DOHH2 (cell line): ENCODE results near the gene NF1.
"Not testable (repeated sequence)": the region's sequence is repeated elsewhere in the genome, so short reads cannot be mapped to it uniquely, and the experiment has no call there.

Experiments used
- H3F3A ChIP-seq: fragments of 200-600 bp; sonication (generic), shearing (Covaris generic); 2 replicates; pipeline ENCODE4 v1.6.0; 2016; ENCODE audit warnings: antibody characterized with exemption, mild to moderate bottlenecking; ENCODE audit not compliant: control insufficient read depth, insufficient read depth
- H3K27ac ChIP-seq: fragments of 200-600 bp; sonication (generic); 2 replicates; pipeline ENCODE4 v1.5.1; 2014; ENCODE audit warnings: low read depth, mild to moderate bottlenecking, low read length, moderate library complexity
- H3K27me3 ChIP-seq: fragments of 200-600 bp; sonication (generic); 2 replicates; pipeline ENCODE4 v1.6.1; 2014; ENCODE audit warnings: mild to moderate bottlenecking, low read length, mixed read lengths; ENCODE audit not compliant: control insufficient read depth
- H3K36me3 ChIP-seq: fragments of 200-600 bp; sonication (generic); 2 replicates; pipeline ENCODE4 v1.6.1; 2014; ENCODE audit warnings: mild to moderate bottlenecking, low read length, moderate library complexity, mixed read lengths; ENCODE audit not compliant: control insufficient read depth
- H3K4me1 ChIP-seq: fragments of 200-600 bp; sonication (generic); 2 replicates; pipeline ENCODE4 v1.6.1; 2014; ENCODE audit warnings: mild to moderate bottlenecking, low read length, mixed read lengths; ENCODE audit not compliant: control insufficient read depth
- H3K4me2 ChIP-seq: fragments of 200-600 bp; sonication (generic); 2 replicates; pipeline ENCODE4 v1.6.0; 2014; ENCODE audit warnings: mild to moderate bottlenecking, low read length, moderate library complexity
- H3K4me3 ChIP-seq: fragments of 200-600 bp; sonication (generic); 2 replicates; pipeline ENCODE4 v1.5.1; 2014; ENCODE audit warnings: mild to moderate bottlenecking, low read length, mixed read lengths
- H3K79me2 ChIP-seq: fragments of 200-600 bp; sonication (generic); 2 replicates; pipeline ENCODE4 v1.6.1; 2014; ENCODE audit warnings: mild to moderate bottlenecking, low read length, mixed read lengths; ENCODE audit not compliant: control insufficient read depth
- H3K9me2 ChIP-seq: fragments of 200-600 bp; sonication (generic); replicated peaks from 2 replicates; pipeline ENCODE4 v1.6.1; 2014; ENCODE audit warnings: mild to moderate bottlenecking, low read length, mixed read lengths; ENCODE audit not compliant: control insufficient read depth
- H3K9me3 ChIP-seq: fragments of 200-600 bp; sonication (generic); 2 replicates; pipeline ENCODE4 v1.6.1; 2014; ENCODE audit warnings: antibody characterized with exemption, low read length, mixed read lengths; ENCODE audit not compliant: control insufficient read depth, insufficient read depth
- H4K20me1 ChIP-seq: fragments of 200-600 bp; sonication (generic); 2 replicates; pipeline ENCODE4 v1.6.0; 2014; ENCODE audit warnings: low read depth, mild to moderate bottlenecking, antibody characterized with exemption, low read length, moderate library complexity; ENCODE audit not compliant: control insufficient read depth, insufficient read depth
- EZH2phosphoT487 ChIP-seq: fragments of 200-600 bp; sonication (generic); IDR thresholded peaks from 2 replicates; pipeline ENCODE4 v1.6.1; 2017; ENCODE audit warnings: borderline replicate concordance, mild to moderate bottlenecking, antibody characterized with exemption, low read length, moderate library complexity, mixed read lengths
- TF ChIP-seq, protein P1 (sequence below): fragments of 200-600 bp; sonication (generic); IDR thresholded peaks from one replicate; pipeline ENCODE4 v1.5.1; 2014; ENCODE audit warnings: antibody characterized with exemption, mild to moderate bottlenecking, low read depth, low read length; ENCODE audit not compliant: poor library complexity, severe bottlenecking

Gene NF1

DNA sequence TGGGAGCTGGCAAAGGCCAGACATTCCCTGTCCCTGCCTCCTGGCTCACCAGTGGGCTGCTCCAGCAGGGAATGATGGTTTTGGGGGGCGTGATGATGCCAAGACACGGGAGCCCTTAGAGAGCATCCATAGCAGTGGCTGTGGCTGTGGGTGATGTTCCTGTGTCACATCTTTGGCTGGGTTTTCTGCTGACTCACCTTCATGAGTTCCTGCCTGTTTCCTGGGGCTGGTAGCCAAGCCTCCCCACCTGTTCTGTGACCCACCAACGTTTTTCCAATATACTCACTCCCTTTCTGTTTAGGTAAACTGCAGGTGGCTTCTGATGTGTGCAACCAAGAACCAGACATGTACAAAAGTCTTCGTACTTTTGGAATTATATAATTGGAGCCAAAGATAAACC is 16.5 kb upstream of the NF1 start:
- no peaks in the 10 kb centered on the region for H4K20me1 ChIP-seq
- TF ChIP-seq, protein P1, sequence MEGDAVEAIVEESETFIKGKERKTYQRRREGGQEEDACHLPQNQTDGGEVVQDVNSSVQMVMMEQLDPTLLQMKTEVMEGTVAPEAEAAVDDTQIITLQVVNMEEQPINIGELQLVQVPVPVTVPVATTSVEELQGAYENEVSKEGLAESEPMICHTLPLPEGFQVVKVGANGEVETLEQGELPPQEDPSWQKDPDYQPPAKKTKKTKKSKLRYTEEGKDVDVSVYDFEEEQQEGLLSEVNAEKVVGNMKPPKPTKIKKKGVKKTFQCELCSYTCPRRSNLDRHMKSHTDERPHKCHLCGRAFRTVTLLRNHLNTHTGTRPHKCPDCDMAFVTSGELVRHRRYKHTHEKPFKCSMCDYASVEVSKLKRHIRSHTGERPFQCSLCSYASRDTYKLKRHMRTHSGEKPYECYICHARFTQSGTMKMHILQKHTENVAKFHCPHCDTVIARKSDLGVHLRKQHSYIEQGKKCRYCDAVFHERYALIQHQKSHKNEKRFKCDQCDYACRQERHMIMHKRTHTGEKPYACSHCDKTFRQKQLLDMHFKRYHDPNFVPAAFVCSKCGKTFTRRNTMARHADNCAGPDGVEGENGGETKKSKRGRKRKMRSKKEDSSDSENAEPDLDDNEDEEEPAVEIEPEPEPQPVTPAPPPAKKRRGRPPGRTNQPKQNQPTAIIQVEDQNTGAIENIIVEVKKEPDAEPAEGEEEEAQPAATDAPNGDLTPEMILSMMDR = no peak
- TF ChIP-seq EZH2phosphoT487 = no peak
- no peak overlapping the region for H3K4me2 ChIP-seq
- H3K9me3 ChIP-seq = no peaks in the 10 kb centered on the region
- no peaks in the 10 kb centered on the region for H3F3A ChIP-seq
- no peaks in the 10 kb centered on the region for H3K9me2 ChIP-seq
- no peaks in the 10 kb centered on the region for H3K79me2 ChIP-seq
- H3K27me3 ChIP-seq = no peaks in the 10 kb centered on the region
- no peak overlapping the region for H3K4me3 ChIP-seq
- H3K36me3 ChIP-seq = no peaks in the 10 kb centered on the region
- H3K27ac ChIP-seq = no peak overlapping the region
- peaks cover 5% of the 10 kb centered on the region; the same call in 1 of the 2 replicates for H3K4me1 ChIP-seq

DNA sequence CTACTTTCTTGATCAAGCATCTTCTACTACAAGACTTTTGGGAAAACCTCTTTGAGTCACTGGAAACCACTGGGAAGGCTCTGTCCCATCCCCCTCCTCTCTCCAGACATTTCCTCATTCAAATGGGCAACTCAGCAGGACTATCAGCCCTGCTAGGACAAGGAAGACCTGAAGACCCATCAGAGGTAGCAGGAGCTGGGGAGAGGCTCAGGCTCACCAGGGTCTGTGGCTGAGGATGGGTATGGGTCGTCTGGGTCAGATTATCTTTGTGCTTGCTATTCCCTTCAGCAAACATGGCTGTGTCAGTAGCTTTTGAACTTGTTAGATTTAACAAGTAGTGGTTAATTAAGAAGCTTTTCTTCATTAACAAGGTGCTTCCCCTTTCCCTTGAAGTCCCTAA is 15.0 kb upstream of the NF1 start:
- Histone ChIP-seq H3K4me1 (peaks cover 5% of the 10 kb centered on the region; the same call in 1 of the 2 replicates), H3K9me3 (no peaks in the 10 kb centered on the region), H4K20me1 (no peaks in the 10 kb centered on the region), H3K4me3 (no peak overlapping the region), H3K27ac (no peak overlapping the region), H3K9me2 (no peaks in the 10 kb centered on the region), H3K79me2 (no peaks in the 10 kb centered on the region), H3K27me3 (no peaks in the 10 kb centered on the region), H3F3A (no peaks in the 10 kb centered on the region), H3K4me2 (no peak overlapping the region), H3K36me3 (no peaks in the 10 kb centered on the region)
- no peak for TF ChIP-seq EZH2phosphoT487
- TF ChIP-seq, protein P1 = no peak

DNA sequence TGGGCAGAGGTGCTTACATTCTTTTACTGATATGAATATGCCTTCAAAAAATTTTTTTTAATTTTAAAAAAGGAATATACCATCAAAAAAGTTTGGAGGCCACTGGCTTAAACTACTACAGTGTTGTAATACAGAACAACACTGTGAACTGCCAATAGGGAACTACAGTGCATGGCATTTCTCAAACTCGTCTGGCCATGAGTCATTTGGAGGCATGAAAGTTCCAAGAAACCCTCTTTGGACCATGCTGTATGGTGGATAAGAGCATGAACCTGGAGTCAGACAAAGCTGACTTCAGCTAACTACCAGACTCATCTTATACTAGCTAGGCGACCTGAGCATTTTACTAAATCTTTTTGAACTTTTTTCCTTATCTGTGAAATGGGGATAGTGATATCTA is 9.2 kb upstream of the NF1 start:
- Histone ChIP-seq H3K4me3 (no peak overlapping the region), H3K9me3 (no peaks in the 10 kb centered on the region), H3K27ac (no peak overlapping the region), H3K79me2 (no peaks in the 10 kb centered on the region), H3K36me3 (no peaks in the 10 kb centered on the region), H3K4me2 (no peak overlapping the region), H3K4me1 (no peaks in the 10 kb centered on the region), H3K27me3 (no peaks in the 10 kb centered on the region), H3K9me2 (no peaks in the 10 kb centered on the region), H4K20me1 (no peaks in the 10 kb centered on the region), H3F3A (no peaks in the 10 kb centered on the region)
- no peak for TF ChIP-seq EZH2phosphoT487
- TF ChIP-seq, protein P1 = no peak

DNA sequence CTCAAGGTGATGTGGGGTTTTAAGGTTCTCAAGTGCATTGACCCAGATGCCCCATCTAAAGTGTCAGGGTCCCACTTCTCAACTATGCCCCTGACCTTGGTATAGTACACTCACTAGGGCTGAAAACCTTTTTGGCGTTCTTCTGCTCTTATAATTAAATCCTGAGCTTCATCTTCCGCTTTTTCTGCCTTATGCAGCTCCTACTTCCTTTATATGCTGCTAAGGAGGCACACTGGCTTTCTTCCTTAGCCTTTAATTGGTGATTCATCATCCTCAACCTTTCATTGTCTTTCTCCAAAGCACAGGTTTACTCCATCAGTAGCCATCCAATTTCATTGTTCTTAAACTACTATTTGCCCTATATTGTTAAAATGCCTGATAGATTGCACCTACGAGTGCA is 5.3 kb upstream of the NF1 start:
- Histone ChIP-seq H3K4me2 (no peak overlapping the region), H3K9me3 (no peaks in the 10 kb centered on the region), H3K27ac (no peak overlapping the region), H3K9me2 (no peaks in the 10 kb centered on the region), H3K79me2 (no peaks in the 10 kb centered on the region), H3K4me3 (no peak overlapping the region), H4K20me1 (no peaks in the 10 kb centered on the region), H3K36me3 (no peaks in the 10 kb centered on the region), H3K27me3 (no peaks in the 10 kb centered on the region), H3F3A (no peaks in the 10 kb centered on the region), H3K4me1 (peaks cover 7% of the 10 kb centered on the region)
- TF ChIP-seq, protein P1 = no peak
- TF ChIP-seq EZH2phosphoT487 = no peak

DNA sequence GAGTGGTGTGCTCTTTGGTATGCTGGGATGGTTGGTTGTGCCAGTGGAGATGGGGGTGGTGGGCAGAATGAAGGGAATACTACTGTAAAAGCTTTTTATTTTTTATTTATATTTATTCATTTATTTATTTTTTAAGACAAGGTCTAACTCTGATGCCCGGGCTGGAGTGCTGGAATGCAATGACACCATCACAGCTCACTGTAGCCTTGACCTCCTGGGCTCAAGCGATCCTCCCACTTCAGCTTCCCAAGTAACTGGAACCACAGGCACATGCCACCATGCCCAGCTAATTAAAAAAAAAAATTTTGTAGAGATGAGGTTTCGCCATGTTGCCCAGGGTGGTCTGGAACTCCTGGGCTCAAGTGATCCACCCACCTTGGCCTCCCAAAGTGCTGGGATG is 4.1 kb upstream of the NF1 start:
- not testable (repeated sequence) for H3K4me3 ChIP-seq, H3K9me3 ChIP-seq, H3K27me3 ChIP-seq, H3K4me1 ChIP-seq, H3K9me2 ChIP-seq, H4K20me1 ChIP-seq, H3K27ac ChIP-seq, H3K4me2 ChIP-seq, H3K36me3 ChIP-seq, H3F3A ChIP-seq, H3K79me2 ChIP-seq
